IPS DF 19.7 (cell line): Measurements from ENCODE around the gene SLC13A3.

Source experiments
- DNase-seq: peaks from one replicate; pipeline ENCODE4 v3.0.0-alpha.2; 2013; ENCODE audit warnings: low read depth, low spot score

Gene SLC13A3

DNA sequence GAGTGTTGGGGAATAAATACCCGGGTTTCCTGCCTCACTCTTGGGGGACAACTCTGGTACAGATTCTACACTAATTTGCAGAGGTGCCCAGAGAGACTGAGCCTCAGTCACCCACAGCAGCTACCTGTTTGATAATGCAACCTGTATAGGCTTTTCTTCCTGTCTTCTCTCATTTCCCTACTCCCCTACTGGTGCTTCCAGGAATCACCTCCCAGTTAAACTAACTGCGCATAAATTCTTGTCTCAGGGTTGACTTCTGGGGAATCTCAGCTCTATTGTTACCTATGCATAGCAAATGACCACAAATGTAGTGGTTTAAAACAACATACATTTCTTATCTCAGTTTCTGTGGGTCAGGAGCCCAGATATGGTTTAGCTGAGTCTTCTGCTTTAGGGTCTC, 112.1 kb downstream of the SLC13A3 start:
- no peak for DNase-seq

DNA sequence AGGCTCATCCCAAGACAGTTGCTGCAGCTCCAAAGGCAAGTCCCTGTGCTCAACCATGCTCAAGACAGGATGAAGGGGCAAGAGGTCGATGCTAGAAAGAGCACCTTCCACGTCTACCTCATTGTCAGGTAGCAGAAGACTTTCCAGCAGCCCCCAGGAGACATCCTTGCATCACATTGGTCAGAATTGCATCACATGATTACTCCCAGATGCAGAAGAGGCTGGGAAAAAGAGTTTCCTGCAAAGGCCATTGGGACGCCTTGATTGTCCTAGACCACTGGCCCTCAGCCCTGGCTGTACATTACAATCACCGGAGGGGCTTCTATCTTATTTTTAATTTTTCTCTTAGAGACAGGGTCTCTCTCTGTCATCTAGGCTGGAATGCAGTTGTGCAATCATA, 120.6 kb downstream of the SLC13A3 start:
- no peak for DNase-seq

DNA sequence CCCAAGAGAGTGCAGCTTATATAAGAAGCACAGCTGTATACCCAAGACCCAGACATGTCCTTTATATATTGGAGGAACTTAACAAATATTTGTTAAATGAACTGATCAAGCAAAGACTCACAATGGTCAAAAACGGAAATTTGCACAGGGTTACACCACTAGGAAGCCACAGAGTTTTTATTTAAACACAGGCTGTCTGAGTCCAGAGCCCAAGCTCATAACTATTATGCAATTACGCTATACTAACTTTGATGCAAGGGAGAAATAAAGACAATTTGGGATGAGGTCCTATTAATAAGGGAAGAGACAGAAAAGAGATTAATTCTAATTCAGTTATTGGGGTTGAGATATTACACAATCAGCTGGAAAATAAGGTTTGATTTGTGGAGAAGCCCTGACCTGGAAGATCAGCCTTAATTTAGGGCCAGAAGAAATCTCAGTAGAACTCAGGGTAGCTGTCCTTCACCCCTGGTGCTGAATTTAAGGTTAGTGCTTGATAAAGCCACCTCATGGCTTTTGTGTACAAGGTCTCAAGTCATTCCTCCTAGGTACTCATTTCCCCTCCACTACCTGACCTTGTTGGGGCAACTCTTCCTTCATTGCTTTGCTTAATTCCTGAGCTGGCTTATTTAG, 127.4 kb downstream of the SLC13A3 start:
- DNase-seq = no peak

DNA sequence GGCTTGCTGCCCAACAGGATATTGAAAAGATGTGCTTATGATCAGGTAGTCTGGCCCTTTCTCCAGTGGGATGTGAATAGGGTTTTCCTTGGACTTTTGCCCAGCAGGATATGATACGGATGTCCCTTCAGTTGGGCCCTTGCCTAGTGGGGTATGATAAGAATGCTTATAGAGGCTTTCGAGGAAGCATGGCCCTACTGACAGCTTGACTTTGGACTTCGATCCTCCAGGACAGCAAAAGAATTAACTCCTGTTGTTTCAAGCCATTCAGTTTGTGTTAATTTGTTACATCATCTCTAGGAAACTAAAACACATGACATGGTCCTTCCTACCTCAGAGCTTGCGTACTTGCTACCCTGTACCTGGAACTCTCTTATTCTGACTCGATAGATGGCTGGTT, 128.2 kb downstream of the SLC13A3 start:
- DNase-seq = no peak

DNA sequence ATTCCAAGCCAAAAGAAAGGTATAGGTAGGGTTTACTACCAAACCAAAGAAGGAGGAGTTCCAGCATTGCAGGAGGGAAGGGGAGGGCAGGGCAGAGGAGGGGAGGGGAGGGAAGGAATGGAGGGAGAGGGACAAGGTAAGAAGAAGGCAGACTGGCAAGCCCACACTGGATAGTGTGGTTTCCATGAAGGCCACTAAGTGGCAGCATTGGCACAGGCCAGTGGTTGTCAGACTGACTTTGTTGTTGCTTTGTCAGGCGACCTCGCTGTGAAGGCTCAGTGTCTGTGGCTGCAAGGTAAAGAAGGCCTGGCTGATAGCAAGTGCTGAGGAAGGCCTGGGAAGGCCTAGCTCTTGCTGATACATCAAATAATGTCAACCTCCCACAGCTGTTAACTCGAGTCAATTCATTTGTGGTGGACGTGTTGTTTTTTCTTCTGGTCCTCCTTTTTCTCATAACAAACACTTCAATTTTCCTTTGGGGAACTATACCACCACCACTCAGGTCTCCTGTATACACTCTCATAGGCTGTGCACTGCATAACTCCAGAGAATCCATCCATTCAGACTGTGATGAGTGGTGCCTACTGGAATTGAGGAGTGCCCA, 130.2 kb downstream of the SLC13A3 start:
- DNase-seq = peak; percentile 72

DNA sequence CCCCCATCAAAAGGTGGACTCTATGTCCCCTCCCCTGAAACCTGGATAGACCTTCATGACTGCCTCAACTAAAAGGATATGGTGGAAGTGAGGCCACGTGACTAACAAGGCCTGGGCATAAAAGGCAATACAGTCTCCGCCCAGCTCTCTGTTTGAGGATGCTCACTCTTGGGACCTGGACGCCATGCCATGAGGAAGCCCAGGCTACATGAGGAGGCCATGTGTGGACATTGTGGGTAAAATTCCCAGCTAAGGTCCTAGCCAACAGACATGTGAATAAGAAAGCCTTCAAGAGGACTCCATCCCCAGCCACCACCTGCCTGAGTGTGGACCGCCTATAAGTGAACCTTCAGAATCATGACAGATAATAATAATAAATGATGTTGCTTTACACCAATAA, 130.7 kb downstream of the SLC13A3 start:
- DNase-seq = no peak

DNA sequence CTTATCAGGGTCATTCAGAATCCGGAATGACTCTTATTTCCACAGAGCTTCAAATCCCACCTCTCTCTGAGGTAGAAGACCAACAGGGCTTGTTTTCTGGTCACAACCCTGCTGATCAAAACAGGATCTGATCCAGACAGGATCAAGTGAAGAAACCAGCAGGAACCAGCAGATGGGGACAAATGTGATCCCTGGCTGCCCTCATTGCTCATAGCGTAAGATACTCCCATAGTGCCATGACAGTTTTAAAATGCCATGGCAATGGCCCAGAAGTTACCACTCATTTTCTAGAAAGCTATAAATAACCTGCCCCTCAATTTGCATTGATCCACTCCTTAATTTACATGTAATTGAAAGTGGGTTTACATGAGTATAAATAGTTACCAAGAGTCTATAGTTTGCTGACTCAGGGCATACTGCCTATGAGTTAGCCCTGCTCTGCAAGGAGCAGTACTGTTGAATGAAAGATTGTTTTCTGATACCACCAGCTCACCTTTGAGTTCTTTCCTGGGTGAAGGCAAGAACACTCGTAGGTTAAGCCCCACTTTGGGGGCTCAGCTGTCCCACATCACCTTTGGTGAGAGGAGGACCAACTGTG, 131.7 kb downstream of the SLC13A3 start:
- no peak for DNase-seq

DNA sequence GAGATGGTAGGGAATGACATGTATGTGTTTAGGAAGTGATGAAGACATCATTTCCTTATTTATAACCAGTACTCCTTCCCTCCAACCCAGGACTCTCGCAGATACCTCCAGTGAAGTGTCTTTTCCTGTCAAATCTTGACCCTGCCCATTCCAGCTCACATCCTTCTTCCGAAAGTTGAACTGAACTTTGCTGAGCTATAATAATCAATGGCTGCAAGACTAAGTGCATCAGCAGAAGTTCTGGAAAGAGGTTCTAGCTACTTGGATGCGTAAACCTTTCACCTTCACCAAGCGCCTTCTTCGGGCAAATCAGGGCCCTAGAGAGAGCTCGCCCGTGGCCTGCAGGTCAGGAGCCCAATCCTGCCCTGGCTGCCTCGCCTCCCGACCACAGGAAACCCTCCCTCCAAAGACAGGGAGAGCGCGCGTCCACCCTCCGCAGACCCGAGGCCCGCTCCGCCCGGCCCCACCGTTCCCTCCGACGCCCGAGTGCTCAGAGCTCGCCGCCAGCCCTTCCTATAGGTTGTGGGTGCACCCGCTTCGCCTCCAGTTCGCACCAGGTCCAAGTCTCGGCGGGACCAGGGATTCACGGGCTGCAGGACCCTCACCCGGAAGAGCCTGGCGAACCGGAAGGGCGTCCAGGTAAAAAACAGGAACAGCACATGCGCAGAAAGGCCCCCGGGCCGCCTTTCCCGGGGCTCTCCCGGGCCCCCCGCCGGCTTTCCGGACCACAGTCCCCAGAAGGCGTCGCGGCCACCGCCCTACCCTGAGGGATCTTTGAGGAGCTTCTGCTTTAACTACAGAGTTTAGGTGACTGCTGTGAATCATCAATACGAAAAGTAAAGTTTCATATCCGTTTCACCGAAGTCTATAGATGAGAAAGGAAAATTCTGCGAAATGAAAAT, 138.1 kb downstream of the SLC13A3 start, which contains the start of gene ZNF334:
Gene ZNF334, minus strand, starts transcription at position 617 of the 902 bp plus-strand sequence. CDS start 1,457 bp downstream, outside the sequence.
- DNase-seq = peak; percentile 79

DNA sequence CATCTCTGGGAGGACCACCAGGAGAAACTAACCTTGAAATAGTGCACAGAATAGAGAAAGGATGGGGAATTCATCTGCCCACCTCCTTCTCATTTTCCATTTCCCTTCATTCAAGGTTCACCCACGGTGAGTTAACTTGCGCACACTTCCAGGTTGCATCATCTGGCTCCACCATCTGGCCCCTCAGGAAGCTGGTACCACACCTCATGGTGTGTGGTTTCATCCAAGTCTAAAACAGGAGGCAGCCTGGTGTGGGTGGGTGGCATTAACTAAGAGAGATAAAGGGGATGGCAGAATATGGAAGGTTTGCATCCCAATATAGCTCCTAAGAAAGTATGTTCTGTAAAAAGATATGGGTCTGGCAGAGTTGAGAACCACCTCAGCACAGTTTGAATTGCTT, 141.7 kb downstream of the SLC13A3 start:
- no peak for DNase-seq
